GM12873 (cell line): ENCODE results near the gene AGPS.

Experiments
- CTCF ChIP-seq: IDR thresholded peaks from 2 replicates; pipeline ENCODE4 v1.5.1; 2012; ENCODE audit warnings: low read depth, mild to moderate bottlenecking, moderate library complexity, low read length, control low read depth; ENCODE audit not compliant: insufficient read depth; ENCODE audit errors: missing control alignments

The AGPS gene

GRCh38 chr2:177379354-177379753, 13.2 kb upstream of the AGPS start:
- TF ChIP-seq CTCF: no peak

GRCh38 chr2:177380181-177380580, 12.4 kb upstream of the AGPS start:
- no peak for TF ChIP-seq CTCF

GRCh38 chr2:177383935-177384334, 8.6 kb upstream of the AGPS start:
- no peak for TF ChIP-seq CTCF

- TF ChIP-seq CTCF: no peak
Measured at GRCh38 chr2:177385151-177385550, 7.4 kb upstream of the AGPS start.

GRCh38 chr2:177391822-177392372, 676 bp upstream of the AGPS start:
- no peak for TF ChIP-seq CTCF

GRCh38 chr2:177393203-177393755, 706 bp downstream of the AGPS start:
- TF ChIP-seq CTCF: no peak

- TF ChIP-seq CTCF: no peak
Measured at GRCh38 chr2:177393824-177394593, 1.4 kb downstream of the AGPS start.
